ENCODE data around the gene TMEM167A. TPM values are rescaled to one million over a fixed set of nuclear protein-coding genes. Genes with fewer than 3 reads are reported as not detected.

Gene TMEM167A
- total RNA-seq, 1 donor from 2014 or later, result 40.2 TPM

DNA sequence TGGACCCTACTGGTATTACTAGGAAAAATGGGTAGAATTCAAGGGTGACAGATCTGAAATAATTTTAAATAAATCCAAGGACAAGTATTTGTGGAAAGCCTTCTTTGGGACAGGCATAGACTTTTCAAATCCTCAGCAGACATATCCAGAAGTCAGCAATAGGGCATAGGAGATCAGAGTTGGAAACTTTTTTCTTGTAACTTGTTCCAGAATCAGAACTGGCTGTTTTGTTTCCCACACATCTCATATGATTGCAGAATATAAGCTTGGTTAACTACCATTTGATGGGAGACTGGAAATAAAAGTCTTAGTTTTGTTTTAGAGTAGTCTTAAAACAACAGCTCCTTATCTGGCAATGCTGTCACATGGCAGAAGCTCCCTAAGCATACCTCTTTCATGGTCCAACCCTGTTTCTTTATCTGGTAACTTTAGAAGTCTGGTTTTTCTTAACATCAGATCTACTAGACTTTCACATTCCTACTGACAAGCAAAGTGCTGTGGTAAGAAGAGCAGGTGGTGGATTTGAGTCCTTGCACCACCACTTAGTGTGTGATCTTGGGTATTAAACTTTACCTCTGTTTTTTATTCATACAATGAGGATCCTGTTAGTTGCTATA is 25.3 kb upstream of the TMEM167A start:
- H3K4me3 ChIP-seq (ENCODE audit: low read depth, low read length), result no peak overlapping the region
- no peaks in the 10 kb centered on the region for H3K36me3 ChIP-seq (ENCODE audit: control insufficient read depth, insufficient read depth, low read length)
- no peak for DNase-seq (ENCODE audit: low read depth)
- TF ChIP-seq, protein P1, sequence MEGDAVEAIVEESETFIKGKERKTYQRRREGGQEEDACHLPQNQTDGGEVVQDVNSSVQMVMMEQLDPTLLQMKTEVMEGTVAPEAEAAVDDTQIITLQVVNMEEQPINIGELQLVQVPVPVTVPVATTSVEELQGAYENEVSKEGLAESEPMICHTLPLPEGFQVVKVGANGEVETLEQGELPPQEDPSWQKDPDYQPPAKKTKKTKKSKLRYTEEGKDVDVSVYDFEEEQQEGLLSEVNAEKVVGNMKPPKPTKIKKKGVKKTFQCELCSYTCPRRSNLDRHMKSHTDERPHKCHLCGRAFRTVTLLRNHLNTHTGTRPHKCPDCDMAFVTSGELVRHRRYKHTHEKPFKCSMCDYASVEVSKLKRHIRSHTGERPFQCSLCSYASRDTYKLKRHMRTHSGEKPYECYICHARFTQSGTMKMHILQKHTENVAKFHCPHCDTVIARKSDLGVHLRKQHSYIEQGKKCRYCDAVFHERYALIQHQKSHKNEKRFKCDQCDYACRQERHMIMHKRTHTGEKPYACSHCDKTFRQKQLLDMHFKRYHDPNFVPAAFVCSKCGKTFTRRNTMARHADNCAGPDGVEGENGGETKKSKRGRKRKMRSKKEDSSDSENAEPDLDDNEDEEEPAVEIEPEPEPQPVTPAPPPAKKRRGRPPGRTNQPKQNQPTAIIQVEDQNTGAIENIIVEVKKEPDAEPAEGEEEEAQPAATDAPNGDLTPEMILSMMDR (IDR thresholded peaks at IDR 0.05; ENCODE audit: insufficient read depth, low read length, poor library complexity, severe bottlenecking), result no peak
- no peaks in the 10 kb centered on the region for H3K27me3 ChIP-seq (ENCODE audit: control insufficient read depth, insufficient read depth, low read length)

DNA sequence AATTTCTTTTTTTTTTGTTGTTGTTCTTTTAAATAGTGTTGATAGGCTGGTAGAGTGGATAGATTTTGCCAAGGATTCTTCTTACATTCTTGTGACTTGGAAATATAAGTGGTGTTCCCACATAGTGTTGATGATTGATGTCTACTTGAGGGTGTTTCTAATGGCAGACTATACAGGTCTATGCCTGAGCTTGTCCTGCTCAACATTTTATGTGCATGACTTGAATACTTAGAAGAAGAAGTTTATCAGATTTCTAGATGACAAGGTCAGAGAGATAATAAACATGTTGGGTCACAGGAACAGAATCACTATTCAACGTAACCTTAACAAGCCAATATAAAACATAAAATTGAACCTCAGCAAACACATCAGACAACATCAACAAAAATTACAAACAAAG is 24.3 kb upstream of the TMEM167A start:
- TF ChIP-seq, protein P1 (IDR thresholded peaks at IDR 0.05; ENCODE audit: insufficient read depth, low read length, poor library complexity, severe bottlenecking), result no peak
- Histone ChIP-seq H3K36me3 (ENCODE audit: control insufficient read depth, insufficient read depth, low read length) (no peaks in the 10 kb centered on the region), H3K27me3 (ENCODE audit: control insufficient read depth, insufficient read depth, low read length) (no peaks in the 10 kb centered on the region), H3K4me3 (ENCODE audit: low read depth, low read length) (no peak overlapping the region)
- no peak for DNase-seq (ENCODE audit: low read depth)

DNA sequence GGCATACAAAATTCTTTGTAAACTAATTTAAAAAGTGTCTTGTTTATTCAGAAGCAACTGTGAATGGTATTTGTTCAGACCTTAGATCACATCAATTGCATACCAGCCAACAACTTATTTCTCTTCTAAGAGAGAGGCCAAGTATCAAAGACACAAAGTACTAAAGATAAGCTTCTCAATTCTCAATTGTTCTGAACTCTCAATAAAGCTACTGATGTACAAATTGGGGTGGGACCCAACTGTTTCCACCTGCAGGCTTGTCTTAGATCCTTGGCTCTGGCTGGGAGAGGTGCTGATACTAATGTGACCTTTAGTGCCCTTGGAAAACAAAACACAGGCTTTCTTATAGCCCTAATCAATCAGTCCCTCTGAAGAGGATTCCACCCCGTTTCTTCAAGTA is 22.3 kb upstream of the TMEM167A start:
- TF ChIP-seq, protein P1 (IDR thresholded peaks at IDR 0.05; ENCODE audit: insufficient read depth, low read length, poor library complexity, severe bottlenecking), result no peak
- Histone ChIP-seq H3K27me3 (ENCODE audit: control insufficient read depth, insufficient read depth, low read length) (no peaks in the 10 kb centered on the region), H3K36me3 (ENCODE audit: control insufficient read depth, insufficient read depth, low read length) (no peaks in the 10 kb centered on the region), H3K4me3 (ENCODE audit: low read depth, low read length) (no peak overlapping the region)
- DNase-seq (ENCODE audit: low read depth), result no peak

DNA sequence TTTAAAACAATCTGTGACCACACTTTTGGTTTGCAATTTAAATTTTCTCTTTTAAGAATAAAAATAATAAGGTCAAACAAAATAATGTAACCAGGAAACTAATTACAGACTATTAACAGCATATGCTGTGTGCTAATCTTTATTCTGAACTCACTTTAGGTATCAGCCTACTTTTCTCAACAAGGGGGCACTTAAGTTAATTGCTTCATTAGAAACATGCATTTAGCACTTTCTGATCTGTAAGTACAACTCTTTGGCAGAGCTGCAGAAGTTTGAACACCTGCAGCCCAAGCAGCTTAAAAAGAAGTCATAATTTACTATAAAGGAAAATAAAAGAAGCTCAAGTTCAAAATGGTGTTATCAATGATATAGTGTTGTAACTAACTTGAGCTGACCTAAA is 21.8 kb upstream of the TMEM167A start:
- TF ChIP-seq, protein P1 (IDR thresholded peaks at IDR 0.05; ENCODE audit: insufficient read depth, low read length, poor library complexity, severe bottlenecking), result no peak
- no peaks in the 10 kb centered on the region for H3K36me3 ChIP-seq (ENCODE audit: control insufficient read depth, insufficient read depth, low read length)
- no peak overlapping the region for H3K4me3 ChIP-seq (ENCODE audit: low read depth, low read length)
- no peak for DNase-seq (ENCODE audit: low read depth)
- H3K27me3 ChIP-seq (ENCODE audit: control insufficient read depth, insufficient read depth, low read length), result no peaks in the 10 kb centered on the region

DNA sequence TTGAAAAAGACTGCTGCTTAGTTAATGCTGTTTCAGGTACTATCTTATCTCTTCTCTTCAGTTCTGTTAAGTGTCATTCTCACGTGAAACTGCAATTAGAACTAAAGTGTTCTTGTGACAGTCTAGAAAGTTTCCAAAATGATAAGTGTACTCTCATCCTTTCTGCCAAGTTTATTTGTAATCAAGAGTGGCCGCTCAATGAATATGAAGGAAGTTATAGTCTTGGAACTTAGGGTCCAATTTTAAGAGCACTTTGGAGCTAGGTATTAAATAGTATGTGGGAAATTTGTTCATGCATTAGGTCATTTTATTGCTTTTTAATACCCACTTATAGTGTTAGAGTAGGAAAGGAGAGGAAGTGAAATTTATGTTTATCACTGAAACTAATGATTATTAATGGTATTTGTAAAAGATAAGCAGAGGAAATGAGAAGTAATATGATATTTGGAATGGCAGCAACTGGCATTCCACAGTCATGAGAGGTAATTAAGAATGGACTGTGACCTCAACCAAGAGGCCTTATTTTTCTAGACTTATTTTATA is 20.6 kb upstream of the TMEM167A start:
- H3K36me3 ChIP-seq (ENCODE audit: control insufficient read depth, insufficient read depth, low read length), result no peaks in the 10 kb centered on the region
- DNase-seq (ENCODE audit: low read depth), result no peak
- H3K27me3 ChIP-seq (ENCODE audit: control insufficient read depth, insufficient read depth, low read length), result no peaks in the 10 kb centered on the region
- H3K4me3 ChIP-seq (ENCODE audit: low read depth, low read length), result no peak overlapping the region
- TF ChIP-seq, protein P1 (IDR thresholded peaks at IDR 0.05; ENCODE audit: insufficient read depth, low read length, poor library complexity, severe bottlenecking), result no peak
